ENCODE data around the gene CPSF3. TPM values are rescaled to one million over a fixed set of nuclear protein-coding genes. Genes with fewer than 3 reads are reported as not detected.
"Not testable (repeated sequence)": the region's sequence is repeated elsewhere in the genome, so short reads cannot be mapped to it uniquely, and the experiment has no call there.

The CPSF3 gene
- total RNA-seq, 1 donor from 2014 or later, result 91.2 TPM

DNA sequence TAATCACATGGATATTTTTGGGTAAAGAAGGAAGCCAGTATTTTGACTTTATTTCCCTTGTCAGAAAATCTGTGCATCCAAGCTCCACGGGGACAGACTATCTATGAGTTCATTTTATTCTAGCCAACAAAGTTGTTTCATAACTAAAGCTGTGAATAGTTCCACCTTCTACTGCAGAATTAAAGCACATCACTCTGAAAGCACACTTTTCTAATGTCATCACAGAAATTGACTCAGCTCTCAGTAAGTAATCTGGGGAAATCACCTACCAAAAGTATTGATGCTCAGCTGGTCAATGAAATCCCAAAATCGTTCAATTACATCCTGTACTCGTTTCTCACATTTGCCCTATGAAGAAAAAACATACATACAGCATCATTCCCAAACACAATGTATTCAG, 70.0 kb downstream of the CPSF3 start:
- TF ChIP-seq, protein P1, sequence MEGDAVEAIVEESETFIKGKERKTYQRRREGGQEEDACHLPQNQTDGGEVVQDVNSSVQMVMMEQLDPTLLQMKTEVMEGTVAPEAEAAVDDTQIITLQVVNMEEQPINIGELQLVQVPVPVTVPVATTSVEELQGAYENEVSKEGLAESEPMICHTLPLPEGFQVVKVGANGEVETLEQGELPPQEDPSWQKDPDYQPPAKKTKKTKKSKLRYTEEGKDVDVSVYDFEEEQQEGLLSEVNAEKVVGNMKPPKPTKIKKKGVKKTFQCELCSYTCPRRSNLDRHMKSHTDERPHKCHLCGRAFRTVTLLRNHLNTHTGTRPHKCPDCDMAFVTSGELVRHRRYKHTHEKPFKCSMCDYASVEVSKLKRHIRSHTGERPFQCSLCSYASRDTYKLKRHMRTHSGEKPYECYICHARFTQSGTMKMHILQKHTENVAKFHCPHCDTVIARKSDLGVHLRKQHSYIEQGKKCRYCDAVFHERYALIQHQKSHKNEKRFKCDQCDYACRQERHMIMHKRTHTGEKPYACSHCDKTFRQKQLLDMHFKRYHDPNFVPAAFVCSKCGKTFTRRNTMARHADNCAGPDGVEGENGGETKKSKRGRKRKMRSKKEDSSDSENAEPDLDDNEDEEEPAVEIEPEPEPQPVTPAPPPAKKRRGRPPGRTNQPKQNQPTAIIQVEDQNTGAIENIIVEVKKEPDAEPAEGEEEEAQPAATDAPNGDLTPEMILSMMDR (conservative IDR thresholded peaks at IDR 0.05; ENCODE audit: low read depth, low read length), result no peak
- DNase-seq (ENCODE audit: low read depth), result no peak
- H3K4me3 ChIP-seq (ENCODE audit: low read depth, low read length), result no peak overlapping the region

DNA sequence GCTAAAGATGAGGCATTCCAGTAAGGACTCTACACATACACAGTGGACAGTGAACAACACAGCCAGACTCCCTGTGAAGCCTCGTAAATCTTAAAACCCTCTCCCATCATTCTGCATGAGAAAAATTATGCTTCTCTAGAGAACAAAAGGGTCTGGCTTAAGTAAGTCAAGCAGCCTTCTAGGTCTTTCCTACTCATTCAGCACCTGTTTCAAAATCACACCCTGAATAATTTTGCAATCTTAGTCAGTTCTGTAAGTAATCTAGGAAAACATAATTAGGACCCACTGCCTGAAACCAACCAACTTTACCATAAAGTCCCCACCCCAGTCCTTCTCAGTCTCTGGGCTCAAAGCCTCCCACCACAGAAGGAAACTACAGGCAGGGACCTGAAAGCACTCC, 70.6 kb downstream of the CPSF3 start:
- no peak overlapping the region for H3K4me3 ChIP-seq (ENCODE audit: low read depth, low read length)
- TF ChIP-seq, protein P1 (conservative IDR thresholded peaks at IDR 0.05; ENCODE audit: low read depth, low read length), result no peak
- DNase-seq (ENCODE audit: low read depth), result no peak

DNA sequence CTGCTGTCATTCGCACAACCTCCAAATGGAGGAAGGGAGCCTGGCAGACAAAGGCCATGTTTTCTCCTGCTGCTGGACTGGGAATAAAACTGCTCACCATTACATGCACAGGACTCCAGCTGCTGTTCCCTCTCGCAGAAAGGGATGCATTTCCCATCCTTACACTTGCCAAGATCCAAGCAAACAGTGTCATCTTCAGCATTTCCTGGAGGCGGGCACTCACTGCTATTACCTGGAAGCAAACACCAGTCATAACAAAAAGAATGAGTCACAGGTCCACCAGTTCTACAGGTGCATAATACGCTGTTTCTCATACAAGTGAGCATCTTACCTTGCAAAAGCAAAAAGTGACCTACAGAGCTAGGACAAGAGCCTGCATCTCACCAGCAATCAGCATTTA, 73.6 kb downstream of the CPSF3 start:
- no peak overlapping the region for H3K4me3 ChIP-seq (ENCODE audit: low read depth, low read length)
- TF ChIP-seq, protein P1 (conservative IDR thresholded peaks at IDR 0.05; ENCODE audit: low read depth, low read length), result no peak
- no peak for DNase-seq (ENCODE audit: low read depth)

DNA sequence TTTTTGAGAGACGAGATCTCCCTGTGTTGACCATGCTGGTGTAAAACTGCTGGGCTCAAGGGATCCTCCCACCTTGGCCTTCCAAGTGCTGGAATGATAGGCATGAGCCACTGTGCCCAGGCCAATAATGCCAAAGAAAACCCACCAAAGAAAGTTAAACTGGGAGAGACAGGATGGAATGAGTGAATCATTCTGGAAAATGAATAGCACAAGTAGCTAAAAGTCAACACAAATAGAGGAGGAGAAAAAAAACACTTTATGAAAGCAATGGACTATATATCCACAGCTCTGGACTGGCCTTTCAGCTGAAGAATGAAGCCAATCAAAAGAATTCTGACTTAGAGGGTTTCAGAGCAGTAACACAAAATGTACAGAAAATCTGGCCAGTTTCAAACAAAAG, 74.8 kb downstream of the CPSF3 start:
- TF ChIP-seq, protein P1 (conservative IDR thresholded peaks at IDR 0.05; ENCODE audit: low read depth, low read length), result no peak
- H3K4me3 ChIP-seq (ENCODE audit: low read depth, low read length), result no peak overlapping the region
- no peak for DNase-seq (ENCODE audit: low read depth)

DNA sequence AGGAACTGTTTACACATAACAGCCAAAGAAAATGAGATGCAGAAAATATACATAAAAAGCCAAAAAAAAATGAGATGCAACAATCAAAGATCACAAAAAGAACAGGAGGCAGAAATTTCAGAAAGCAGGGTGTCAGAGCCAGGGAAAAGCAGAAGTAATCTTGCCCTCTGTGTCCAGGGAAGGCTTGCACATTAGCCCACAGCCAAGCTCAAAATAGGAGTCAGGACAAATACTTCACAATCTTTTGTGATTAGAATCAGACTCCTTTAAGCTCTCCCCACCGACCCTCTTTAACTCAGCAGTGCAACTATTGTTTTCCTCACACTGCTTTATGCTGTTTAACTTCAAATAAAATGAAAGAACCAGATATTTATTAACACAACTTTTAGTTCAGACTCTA, 85.5 kb downstream of the CPSF3 start:
- DNase-seq (ENCODE audit: low read depth), result no peak
- TF ChIP-seq, protein P1 (conservative IDR thresholded peaks at IDR 0.05; ENCODE audit: low read depth, low read length), result no peak
- no peak overlapping the region for H3K4me3 ChIP-seq (ENCODE audit: low read depth, low read length)

DNA sequence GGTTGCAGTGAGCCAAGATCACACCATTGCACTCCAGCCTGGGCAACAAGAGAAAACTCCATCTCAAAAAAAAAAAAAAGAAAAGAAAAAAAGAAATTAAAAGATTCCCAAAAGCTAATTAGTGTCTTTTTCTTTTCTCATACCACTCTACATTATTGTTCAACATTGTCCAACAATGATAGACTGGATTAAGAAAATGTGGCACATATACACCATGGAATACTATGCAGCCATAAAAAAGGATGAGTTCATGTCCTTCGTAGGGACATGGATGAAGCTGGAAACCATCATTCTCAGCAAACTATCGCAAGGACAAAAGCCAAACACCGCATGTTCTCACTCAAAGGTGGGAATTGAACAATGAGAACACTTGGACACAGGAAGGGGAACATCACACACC, 90.5 kb downstream of the CPSF3 start:
- not testable (repeated sequence) for DNase-seq (ENCODE audit: low read depth); H3K4me3 ChIP-seq (ENCODE audit: low read depth, low read length)

DNA sequence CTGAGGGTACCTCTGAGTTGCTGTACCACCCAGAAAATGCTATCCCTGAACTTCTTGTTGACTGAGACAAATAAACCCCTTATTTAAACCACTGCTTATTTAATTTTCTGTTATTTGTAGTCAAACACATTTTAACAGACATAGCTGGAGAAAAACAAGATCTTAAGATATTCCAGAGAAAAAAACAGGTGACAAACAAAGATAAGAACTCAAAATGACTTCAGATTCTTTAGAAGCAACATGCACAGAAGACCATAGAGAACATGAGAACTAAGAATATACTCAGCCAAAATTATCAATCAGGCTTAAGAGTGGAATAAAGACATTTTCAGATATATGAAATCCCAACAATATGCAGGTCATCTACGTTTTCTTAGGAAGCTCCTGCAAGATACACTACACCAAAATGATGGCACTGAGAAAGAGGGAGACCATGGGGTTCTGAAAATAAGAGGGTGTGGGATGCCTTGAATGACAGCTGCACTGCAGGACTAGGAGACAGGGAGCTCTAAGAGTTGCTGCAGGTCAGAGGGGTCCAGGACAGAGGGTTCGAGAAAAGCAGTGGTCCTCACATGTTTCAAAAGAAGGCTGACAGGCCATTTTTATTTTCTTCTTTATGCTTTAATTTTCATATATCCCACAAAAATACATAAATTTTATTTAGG, 93.8 kb downstream of the CPSF3 start:
- H3K4me3 ChIP-seq (ENCODE audit: low read depth, low read length), result no peak overlapping the region
- no peak for DNase-seq (ENCODE audit: low read depth)
- TF ChIP-seq, protein P1 (conservative IDR thresholded peaks at IDR 0.05; ENCODE audit: low read depth, low read length), result no peak

Data from epithelial cell of proximal tubule (primary cell).